Loucy (cell line): ENCODE data around the gene RHOH.
"Not testable (repeated sequence)": the region's sequence is repeated elsewhere in the genome, so short reads cannot be mapped to it uniquely, and the experiment has no call there.

ENCODE experiments used
- H2AFZ ChIP-seq: fragments of 200-600 bp; sonication (generic); 2 replicates; pipeline ENCODE4 v1.6.0; 2016; ENCODE audit warnings: antibody characterized with exemption, mild to moderate bottlenecking, low read length, moderate library complexity
- H3F3A ChIP-seq: fragments of 200-600 bp; 2 replicates; pipeline ENCODE4 v1.6.0; 2016; ENCODE audit warnings: antibody characterized with exemption, low read depth, mild to moderate bottlenecking
- H3K27me3 ChIP-seq: fragments of 200-600 bp; sonication (generic); 2 replicates; pipeline ENCODE4 v1.6.1; 2014; ENCODE audit warnings: low read length, mild to moderate bottlenecking; ENCODE audit not compliant: insufficient read depth, poor library complexity, severe bottlenecking
- H3K36me3 ChIP-seq: fragments of 200-600 bp; sonication (generic); 2 replicates; pipeline ENCODE4 v1.6.1; 2016; ENCODE audit warnings: low read length; ENCODE audit not compliant: insufficient read depth
- H3K4me1 ChIP-seq: fragments of 200-600 bp; sonication (generic); 2 replicates; pipeline ENCODE4 v1.5.1; 2014; ENCODE audit warnings: low read length, mild to moderate bottlenecking; ENCODE audit not compliant: insufficient read depth, poor library complexity, severe bottlenecking
- H3K4me2 ChIP-seq: fragments of 200-600 bp; sonication (generic); 2 replicates; pipeline ENCODE4 v1.6.0; 2014; ENCODE audit warnings: antibody characterized with exemption, low read length, low read depth, mild to moderate bottlenecking; ENCODE audit not compliant: poor library complexity, severe bottlenecking
- H3K4me3 ChIP-seq: fragments of 200-600 bp; sonication (generic); 2 replicates; pipeline ENCODE4 v1.5.1; 2014; ENCODE audit warnings: low read length, mild to moderate bottlenecking, mixed read lengths; ENCODE audit not compliant: poor library complexity, severe bottlenecking
- H3K79me2 ChIP-seq: fragments of 200-600 bp; sonication (generic); 2 replicates; pipeline ENCODE4 v1.6.1; 2014; ENCODE audit warnings: low read length; ENCODE audit not compliant: insufficient read depth
- H3K9ac ChIP-seq: fragments of 200-600 bp; sonication (generic); 2 replicates; pipeline ENCODE4 v1.6.0; 2014; ENCODE audit warnings: mild to moderate bottlenecking, low read depth, low read length, moderate library complexity; ENCODE audit not compliant: poor library complexity, severe bottlenecking
- H3K9me2 ChIP-seq: fragments of 200-600 bp; sonication (generic); replicated peaks from 2 replicates; pipeline ENCODE4 v1.6.1; 2016; ENCODE audit warnings: low read depth, low read length, mixed read lengths
- H3K9me3 ChIP-seq: fragments of 200-600 bp; sonication (generic); 2 replicates; pipeline ENCODE4 v1.6.1; 2014; ENCODE audit warnings: mild to moderate bottlenecking, antibody characterized with exemption, low read length, low read depth; ENCODE audit not compliant: insufficient read depth
- H4K20me1 ChIP-seq: fragments of 200-600 bp; sonication (generic); 2 replicates; pipeline ENCODE4 v1.6.0; 2014; ENCODE audit warnings: antibody characterized with exemption, low read length, mild to moderate bottlenecking; ENCODE audit not compliant: insufficient read depth, poor library complexity, severe bottlenecking
- EZH2phosphoT487 ChIP-seq: fragments of 200-600 bp; IDR thresholded peaks from 2 replicates; pipeline ENCODE4 v1.6.1; 2018; ENCODE audit warnings: antibody characterized with exemption, mild to moderate bottlenecking, moderate library complexity, borderline replicate concordance
- TF ChIP-seq, protein P1 (sequence below): fragments of 200-600 bp; sonication (generic); conservative IDR thresholded peaks from 2 replicates; pipeline ENCODE4 v1.5.1; 2014; ENCODE audit warnings: mild to moderate bottlenecking, antibody characterized with exemption, low read length

Gene RHOH

GRCh38 chr4:40285692-40286091 lies 88.9 kb downstream of the RHOH start:
- no peaks in the 10 kb centered on the region for H3F3A ChIP-seq
- H3K4me3 ChIP-seq: no peak overlapping the region
- no peaks in the 10 kb centered on the region for H3K79me2 ChIP-seq
- H3K27me3 ChIP-seq: no peaks in the 10 kb centered on the region
- H3K4me1 ChIP-seq: peaks cover 35% of the 10 kb centered on the region
- no peaks in the 10 kb centered on the region for H4K20me1 ChIP-seq
- H3K36me3 ChIP-seq: no peaks in the 10 kb centered on the region
- H3K9me2 ChIP-seq: no peaks in the 10 kb centered on the region
- TF ChIP-seq, protein P1, sequence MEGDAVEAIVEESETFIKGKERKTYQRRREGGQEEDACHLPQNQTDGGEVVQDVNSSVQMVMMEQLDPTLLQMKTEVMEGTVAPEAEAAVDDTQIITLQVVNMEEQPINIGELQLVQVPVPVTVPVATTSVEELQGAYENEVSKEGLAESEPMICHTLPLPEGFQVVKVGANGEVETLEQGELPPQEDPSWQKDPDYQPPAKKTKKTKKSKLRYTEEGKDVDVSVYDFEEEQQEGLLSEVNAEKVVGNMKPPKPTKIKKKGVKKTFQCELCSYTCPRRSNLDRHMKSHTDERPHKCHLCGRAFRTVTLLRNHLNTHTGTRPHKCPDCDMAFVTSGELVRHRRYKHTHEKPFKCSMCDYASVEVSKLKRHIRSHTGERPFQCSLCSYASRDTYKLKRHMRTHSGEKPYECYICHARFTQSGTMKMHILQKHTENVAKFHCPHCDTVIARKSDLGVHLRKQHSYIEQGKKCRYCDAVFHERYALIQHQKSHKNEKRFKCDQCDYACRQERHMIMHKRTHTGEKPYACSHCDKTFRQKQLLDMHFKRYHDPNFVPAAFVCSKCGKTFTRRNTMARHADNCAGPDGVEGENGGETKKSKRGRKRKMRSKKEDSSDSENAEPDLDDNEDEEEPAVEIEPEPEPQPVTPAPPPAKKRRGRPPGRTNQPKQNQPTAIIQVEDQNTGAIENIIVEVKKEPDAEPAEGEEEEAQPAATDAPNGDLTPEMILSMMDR: no peak
- TF ChIP-seq EZH2phosphoT487: no peak
- no peak overlapping the region for H3K4me2 ChIP-seq
- no peak overlapping the region for H3K9ac ChIP-seq
- no peak overlapping the region for H2AFZ ChIP-seq
- no peaks in the 10 kb centered on the region for H3K9me3 ChIP-seq

- no peaks in the 10 kb centered on the region for H3K27me3 ChIP-seq
- H3K4me1 ChIP-seq: peaks cover 37% of the 10 kb centered on the region
- TF ChIP-seq, protein P1: no peak
- no peak for TF ChIP-seq EZH2phosphoT487
- no peak overlapping the region for H3K9ac ChIP-seq
- H3K9me3 ChIP-seq: no peaks in the 10 kb centered on the region
- H3K4me2 ChIP-seq: no peak overlapping the region
- H3K4me3 ChIP-seq: no peak overlapping the region
- no peaks in the 10 kb centered on the region for H3K79me2 ChIP-seq
- no peaks in the 10 kb centered on the region for H3F3A ChIP-seq
- no peaks in the 10 kb centered on the region for H4K20me1 ChIP-seq
- no peak overlapping the region for H2AFZ ChIP-seq
- H3K36me3 ChIP-seq: no peaks in the 10 kb centered on the region
- no peaks in the 10 kb centered on the region for H3K9me2 ChIP-seq
These were observed 91.7 kb downstream of the RHOH start for GRCh38 chr4:40288566-40288965.

- peak overlapping the region; percentile 30 for H3K4me3 ChIP-seq
These were observed 92.7 kb downstream of the RHOH start for GRCh38 chr4:40289366-40290188.

DNA sequence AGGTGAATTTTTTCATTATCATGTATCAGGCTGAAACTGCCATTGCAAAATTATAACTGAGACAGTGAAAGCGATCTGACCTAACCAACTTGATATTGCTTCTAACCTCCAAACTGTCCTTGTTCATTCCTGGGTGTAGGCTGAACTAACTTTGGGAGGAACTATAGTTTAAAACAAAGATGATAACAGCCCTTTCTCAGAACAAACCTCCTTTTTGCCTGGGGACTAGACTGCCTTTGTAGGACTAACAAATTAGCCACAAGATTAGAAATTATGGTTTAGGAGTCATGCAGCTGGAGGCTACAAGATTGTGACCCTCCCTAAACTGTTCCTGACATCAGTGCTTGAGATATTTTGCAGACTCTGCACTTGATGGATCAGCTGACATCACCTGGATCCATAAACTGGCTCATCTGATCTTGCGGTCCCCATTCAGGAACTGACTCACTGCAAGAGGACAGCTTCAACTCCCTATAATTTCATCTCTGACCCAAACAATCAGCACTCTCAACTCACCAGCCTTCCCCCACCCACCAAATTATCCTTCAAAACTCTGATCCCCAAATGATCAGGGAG lies 93.9 kb downstream of the RHOH start:
- not testable (repeated sequence) for H3F3A ChIP-seq, H2AFZ ChIP-seq, H3K27me3 ChIP-seq, H3K36me3 ChIP-seq, H3K9me2 ChIP-seq, H4K20me1 ChIP-seq, H3K79me2 ChIP-seq, H3K9me3 ChIP-seq
- H3K4me2 ChIP-seq: peak overlapping the region; percentile 61
- H3K9ac ChIP-seq: peak overlapping the region; percentile 29
- peaks cover 28% of the 10 kb centered on the region for H3K4me1 ChIP-seq
- H3K4me3 ChIP-seq: peak overlapping the region; percentile 30

More at GRCh38 chr4:40289366-40290188, 92.7 kb downstream of the RHOH start:
- peak overlapping the region; percentile 61 for H3K4me2 ChIP-seq
- peaks cover 28% of the 10 kb centered on the region for H3K4me1 ChIP-seq
- TF ChIP-seq, protein P1: no peak
- no peak for TF ChIP-seq EZH2phosphoT487
- H3K9me2 ChIP-seq: no peaks in the 10 kb centered on the region
- no peaks in the 10 kb centered on the region for H3K79me2 ChIP-seq
- 0 out of 2 replicates have a peak overlapping the region, but pooled peaks have one; percentile 26 for H2AFZ ChIP-seq
- no peaks in the 10 kb centered on the region for H3K9me3 ChIP-seq
- peak overlapping the region; percentile 29 for H3K9ac ChIP-seq
- no peaks in the 10 kb centered on the region for H4K20me1 ChIP-seq
- no peaks in the 10 kb centered on the region for H3K27me3 ChIP-seq
- no peaks in the 10 kb centered on the region for H3F3A ChIP-seq
- no peaks in the 10 kb centered on the region for H3K36me3 ChIP-seq
